ENCODE results near the gene AFF1. TPM values are rescaled to one million over a fixed set of nuclear protein-coding genes. Genes with fewer than 3 reads are reported as not detected.

The AFF1 gene
- total and polyA plus RNA-seq, 2 of the 4 experiments (the other 2 are of a cell fraction): 7.0 to 9.6 TPM

GRCh38 chr4:87166296-87166854 lies 231.6 kb downstream of the AFF1 start:
- intact Hi-C loops (cut with micrococcal nuclease) (no loop called here), dilution Hi-C loops (cut with HindIII; ENCODE audit: low sequenced_read_pairs, unreplicated experiment) (no loop called here), in situ Hi-C loops (cut with MboI; ENCODE audit: low sequenced_read_pairs) (loop anchor here (10.0 kb wide), 1 partner anchor 288 kb away; no protein-coding TSS in a partner anchor)
- Histone ChIP-seq H2AK5ac (ENCODE audit: low read depth, low read length) (no peak overlapping the region), H2BK120ac (ENCODE audit: low read depth, low read length) (no peak overlapping the region), H4K5ac (ENCODE audit: low read depth, low read length) (no peak overlapping the region), H2BK20ac (ENCODE audit: low read depth, low read length) (no peak overlapping the region), H2AK9ac (replicated peaks; ENCODE audit: low read depth, low read length, poor library complexity) (no peak overlapping the region), H3K9me1 (ENCODE audit: insufficient read depth, low read length) (no peaks in the 10 kb centered on the region), H3K9ac (ENCODE audit: low read depth, low read length) (no peak overlapping the region), H3K79me1 (ENCODE audit: low read depth in 1 of 2, low read length in 2 of 2) (no peaks in the 10 kb centered on the region), H2BK5ac (ENCODE audit: low read depth, low read length, poor library complexity, severe bottlenecking) (no peak overlapping the region), H3K27ac (ENCODE audit: insufficient read depth, low read length) (no peak overlapping the region), H3K9me3 (ENCODE audit: control insufficient read depth, insufficient read depth, low read length) (no peaks in the 10 kb centered on the region), H4K91ac (ENCODE audit: insufficient read depth, low read depth, low read length) (no peak overlapping the region), H4K8ac (ENCODE audit: low read depth in 2 of 2, low read length in 2 of 2) (no peak overlapping the region), H3K4ac (ENCODE audit: low read depth, low read length) (no peak overlapping the region), H3K14ac (replicated peaks; ENCODE audit: low read depth, low read length) (no peak overlapping the region), H3K27me3 (ENCODE audit: control insufficient read depth, insufficient read depth, low read length) (no peaks in the 10 kb centered on the region), H3K4me3 (ENCODE audit: insufficient read depth, low read depth, low read length) (no peak overlapping the region), H3K23ac (ENCODE audit: low read depth, low read length) (no peak overlapping the region), H3K18ac (ENCODE audit: low read depth, low read length) (no peak overlapping the region), H2BK15ac (ENCODE audit: low read depth, low read length) (no peak overlapping the region), H3K36me3 (ENCODE audit: control insufficient read depth, insufficient read depth, low read length) (peaks cover 10% of the 10 kb centered on the region), H2AFZ (replicated peaks; ENCODE audit: low read length, poor library complexity) (no peak overlapping the region), H3K4me2 (ENCODE audit: low read depth, low read length) (no peak overlapping the region), H4K20me1 (ENCODE audit: insufficient read depth, low read length) (no peaks in the 10 kb centered on the region), H3K56ac (ENCODE audit: extremely low read depth, insufficient read depth, low read length) (no peak overlapping the region), H3K4me1 (ENCODE audit: control insufficient read depth, insufficient read depth, low read length) (peaks cover 2% of the 10 kb centered on the region; the same call in 1 of the 2 replicates)
- DNase-seq: no peak
- BruUV-seq (replicated peaks): no TSS peak
- TF ChIP-seq MAFK (IDR thresholded peaks at IDR 0.05; ENCODE audit: low read depth, low read length): no peak
- TF ChIP-seq POLR2A (IDR thresholded peaks at IDR 0.05; ENCODE audit: low read depth, low read length): no peak
- no peak for TF ChIP-seq MAZ (IDR thresholded peaks at IDR 0.05; ENCODE audit: borderline replicate concordance, low read depth, low read length)
- TF ChIP-seq CTCF (conservative IDR thresholded peaks at IDR 0.05; ENCODE audit: low read depth, low read length): no peak
- TF ChIP-seq SMC3 (IDR thresholded peaks at IDR 0.05; ENCODE audit: low read depth, low read length): no peak
- TF ChIP-seq MXI1 (IDR thresholded peaks at IDR 0.05; ENCODE audit: borderline replicate concordance, low read depth, low read length): no peak
- TF ChIP-seq USF2 (IDR thresholded peaks at IDR 0.05; ENCODE audit: low read depth, low read length): no peak
- no peak for TF ChIP-seq RFX5 (IDR thresholded peaks at IDR 0.05; ENCODE audit: low read depth, low read length)
- no peak for TF ChIP-seq CHD1 (IDR thresholded peaks at IDR 0.05; ENCODE audit: low read depth, low read length)
- no peak for TF ChIP-seq BHLHE40 (IDR thresholded peaks at IDR 0.05; ENCODE audit: low read depth, low read length)
- no peak for TF ChIP-seq ELK1 (IDR thresholded peaks at IDR 0.05; ENCODE audit: borderline replicate concordance, low read depth, low read length)
- no CpG with 5 or more reads among the region's 3 CpGs for WGBS, 2 experiments (ENCODE audit: extremely low coverage in 2 of 2, insufficient read length in 1 of 2)
- ATAC-seq (ENCODE audit: low read depth): no peak
- ChIA-PET POLR2A (ENCODE audit: unreplicated experiment) (no interaction called here), CTCF (no interaction called here)

Measured in IMR-90 (cell line).